Natural killer cell (primary cell): ENCODE data around the gene ADIPOR2. TPM values are rescaled to one million over a fixed set of nuclear protein-coding genes. Genes with fewer than 3 reads are reported as not detected.
"Not testable (repeated sequence)": the region's sequence is repeated elsewhere in the genome, so short reads cannot be mapped to it uniquely, and the experiment has no call there.

Experiments used
- ATAC-seq, 3 donors: fragments of 150-1000 bp in 2 of 3; fragments of 200-7000 bp in 1 of 3; cut with Tn5 transposase; 1 replicate in 1 of 3; 2 replicates in 2 of 3; pipeline ENCODE4 v1.10.0; 2021; ENCODE audit warnings: mild to moderate bottlenecking in 2 of 3, moderate library complexity in 2 of 3
- DNase-seq, 2 donors: peaks; one replicate each; pipeline versions ENCODE4 v3.0.0 to v3.0.0-alpha.2; 2013 to 2021; ENCODE audit warnings: mixed read lengths in 1 of 2
- H3K27ac ChIP-seq: one replicate; pipeline ENCODE4 v1.5.1; 2013; ENCODE audit warnings: mild to moderate bottlenecking, low read length
- H3K27me3 ChIP-seq: one replicate; pipeline ENCODE4 v1.6.1; 2013; ENCODE audit warnings: low read length; ENCODE audit not compliant: control insufficient read depth, insufficient read depth
- H3K36me3 ChIP-seq: one replicate; pipeline ENCODE4 v1.6.1; 2013; ENCODE audit warnings: low read length; ENCODE audit not compliant: control insufficient read depth, insufficient read depth
- H3K4me1 ChIP-seq: one replicate; pipeline ENCODE4 v1.6.1; 2013; ENCODE audit warnings: low read length; ENCODE audit not compliant: control insufficient read depth, insufficient read depth
- H3K4me3 ChIP-seq: one replicate; pipeline ENCODE4 v1.5.1; 2013; ENCODE audit warnings: low read length
- H3K9me3 ChIP-seq: one replicate; pipeline ENCODE4 v1.6.1; 2013; ENCODE audit warnings: low read length; ENCODE audit not compliant: control insufficient read depth, insufficient read depth
- H3K27ac Mint-ChIP-seq, 2 donors: one replicate each; pipeline ENCODE4 v1.8.0; 2022; ENCODE audit warnings: mild to moderate bottlenecking in 2 of 2, mixed read lengths in 2 of 2, moderate library complexity in 1 of 2
- H3K27me3 Mint-ChIP-seq, 2 donors: one replicate each; pipeline ENCODE4 v1.8.0; 2022; ENCODE audit warnings: low read depth in 2 of 2, mixed read lengths in 2 of 2
- H3K36me3 Mint-ChIP-seq: one replicate; pipeline ENCODE4 v1.8.0; 2022; ENCODE audit warnings: mixed read lengths
- H3K4me1 Mint-ChIP-seq, 2 donors: one replicate each; pipeline ENCODE4 v1.8.0; 2022; ENCODE audit warnings: mixed read lengths in 2 of 2
- H3K4me3 Mint-ChIP-seq: one replicate; pipeline ENCODE4 v1.8.0; 2022; ENCODE audit warnings: mild to moderate bottlenecking, moderate library complexity, mixed read lengths
- H3K9me3 Mint-ChIP-seq, 2 donors: one replicate each; pipeline ENCODE4 v1.8.0; 2022; ENCODE audit warnings: mixed read lengths in 2 of 2
- WGBS: methylation state at CpG from one replicate; pipeline ENCODE4 v1.1.7; 2013; ENCODE audit warnings: missing lambda C conversion rate; ENCODE audit not compliant: insufficient coverage; 5-methylcytosine and 5-hydroxymethylcytosine counted together
- intact Hi-C: fragments of 100-400 bp; cut with micrococcal nuclease; formaldehyde crosslinking; loops from one replicate; pipeline ENCODE4 v1.14.2; 2022
- total RNA-seq, 4 donors: library from RNA; stranded (reverse); fragments of 120-200 nt in 1 of 4; gene quantifications; one replicate each; pipeline versions ENCODE4 v1.2.3 to v1.2.4, GENCODE V29; 2013 to 2022
- TF ChIP-seq, protein P1 (sequence below): fragments of 200-600 bp; IDR thresholded peaks from one replicate; pipeline ENCODE4 v1.8.0; 2022; ENCODE audit warnings: antibody characterized with exemption

ADIPOR2 gene
- total RNA-seq, 3 donors from 2014 or later (not counting 1 experiment from before 2014, with no cell fraction given) = 38.6 to 48.3 (median 44.0) TPM

DNA sequence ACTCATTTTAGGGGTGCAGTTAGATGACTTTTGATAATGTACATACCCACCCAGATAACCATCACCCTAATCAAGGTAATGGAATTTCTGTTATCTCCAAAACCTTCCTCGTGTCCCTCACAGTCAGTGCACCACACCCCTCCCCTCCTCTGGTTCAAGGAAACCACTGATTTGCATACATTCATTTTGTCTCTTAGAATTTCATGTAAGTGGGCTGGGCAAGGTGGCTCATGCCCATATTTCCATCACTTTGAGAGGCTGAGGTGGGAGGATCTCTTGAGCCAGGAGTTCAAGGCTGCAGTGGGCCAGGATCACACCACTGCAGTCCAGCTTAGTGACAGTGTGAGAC lies 15.7 kb downstream of the ADIPOR2 start:
- peaks cover 72 to 81% of the 10 kb centered on the region in 2 donors for H3K4me1 Mint-ChIP-seq
- H3K36me3 Mint-ChIP-seq = no peaks in the 10 kb centered on the region

DNA sequence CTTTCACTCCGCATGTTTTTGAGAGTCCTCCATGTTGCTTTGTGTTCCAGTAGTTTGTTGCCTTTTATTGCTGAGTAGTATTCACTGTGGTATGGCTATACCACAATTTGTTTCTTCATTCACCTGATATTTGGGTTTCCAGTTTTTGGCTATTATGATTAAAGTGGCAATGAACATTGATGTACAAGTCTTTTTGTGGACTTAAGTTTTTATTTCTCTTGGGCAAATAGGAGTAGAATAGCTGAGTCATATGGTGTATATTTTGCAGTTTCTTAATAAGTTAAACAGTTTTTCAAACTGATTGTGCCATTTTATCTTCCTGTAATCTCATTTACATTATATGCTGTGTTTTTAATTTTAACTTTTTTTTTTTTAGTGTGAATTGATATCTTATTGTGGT lies 16.2 kb downstream of the ADIPOR2 start:
- no peak overlapping the region for H3K27ac ChIP-seq
- no peaks in the 10 kb centered on the region for H3K27me3 ChIP-seq
- peaks cover 72 to 83% of the 10 kb centered on the region in 2 donors for H3K4me1 Mint-ChIP-seq
- TF ChIP-seq, protein P1, sequence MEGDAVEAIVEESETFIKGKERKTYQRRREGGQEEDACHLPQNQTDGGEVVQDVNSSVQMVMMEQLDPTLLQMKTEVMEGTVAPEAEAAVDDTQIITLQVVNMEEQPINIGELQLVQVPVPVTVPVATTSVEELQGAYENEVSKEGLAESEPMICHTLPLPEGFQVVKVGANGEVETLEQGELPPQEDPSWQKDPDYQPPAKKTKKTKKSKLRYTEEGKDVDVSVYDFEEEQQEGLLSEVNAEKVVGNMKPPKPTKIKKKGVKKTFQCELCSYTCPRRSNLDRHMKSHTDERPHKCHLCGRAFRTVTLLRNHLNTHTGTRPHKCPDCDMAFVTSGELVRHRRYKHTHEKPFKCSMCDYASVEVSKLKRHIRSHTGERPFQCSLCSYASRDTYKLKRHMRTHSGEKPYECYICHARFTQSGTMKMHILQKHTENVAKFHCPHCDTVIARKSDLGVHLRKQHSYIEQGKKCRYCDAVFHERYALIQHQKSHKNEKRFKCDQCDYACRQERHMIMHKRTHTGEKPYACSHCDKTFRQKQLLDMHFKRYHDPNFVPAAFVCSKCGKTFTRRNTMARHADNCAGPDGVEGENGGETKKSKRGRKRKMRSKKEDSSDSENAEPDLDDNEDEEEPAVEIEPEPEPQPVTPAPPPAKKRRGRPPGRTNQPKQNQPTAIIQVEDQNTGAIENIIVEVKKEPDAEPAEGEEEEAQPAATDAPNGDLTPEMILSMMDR = no peak
- no peaks in the 10 kb centered on the region for H3K36me3 ChIP-seq
- H3K9me3 Mint-ChIP-seq = no peaks in the 10 kb centered on the region
- intact Hi-C loops = loop anchor here (5.0 kb wide), 1 partner anchor 35 kb away; no protein-coding TSS in a partner anchor
- H3K4me1 ChIP-seq = peaks cover 4% of the 10 kb centered on the region
- H3K36me3 Mint-ChIP-seq = no peaks in the 10 kb centered on the region
- 100% methylated on average over 1 of the region's 1 CpG for WGBS
- no peak for DNase-seq
- no peak overlapping the region for H3K4me3 Mint-ChIP-seq
- no peak overlapping the region for H3K4me3 ChIP-seq
- no peaks in the 10 kb centered on the region for H3K9me3 ChIP-seq
- H3K27ac Mint-ChIP-seq = peak overlapping the region; percentile 12 to 62
- no peak for ATAC-seq
- H3K27me3 Mint-ChIP-seq = no peaks in the 10 kb centered on the region

More for the DNA sequence above, 15.7 kb downstream of the ADIPOR2 start:
- Histone ChIP-seq H3K36me3 (no peaks in the 10 kb centered on the region), H3K4me1 (peaks cover 4% of the 10 kb centered on the region), H3K9me3 (no peaks in the 10 kb centered on the region), H3K27ac (no peak overlapping the region), H3K27me3 (no peaks in the 10 kb centered on the region), H3K4me3 (no peak overlapping the region)
- Mint-ChIP-seq H3K4me3 (no peak overlapping the region), H3K27me3 (no peaks in the 10 kb centered on the region), H3K27ac (peak overlapping the region; percentile 62 to 67), H3K9me3 (no peaks in the 10 kb centered on the region)
- intact Hi-C loops = loop anchor here (5.0 kb wide), 1 partner anchor 36 kb away; no protein-coding TSS in a partner anchor
- DNase-seq (no peak), ATAC-seq (no peak)
- TF ChIP-seq, protein P1 = no peak
- WGBS = 17% methylated on average over 1 of the region's 1 CpG

DNA sequence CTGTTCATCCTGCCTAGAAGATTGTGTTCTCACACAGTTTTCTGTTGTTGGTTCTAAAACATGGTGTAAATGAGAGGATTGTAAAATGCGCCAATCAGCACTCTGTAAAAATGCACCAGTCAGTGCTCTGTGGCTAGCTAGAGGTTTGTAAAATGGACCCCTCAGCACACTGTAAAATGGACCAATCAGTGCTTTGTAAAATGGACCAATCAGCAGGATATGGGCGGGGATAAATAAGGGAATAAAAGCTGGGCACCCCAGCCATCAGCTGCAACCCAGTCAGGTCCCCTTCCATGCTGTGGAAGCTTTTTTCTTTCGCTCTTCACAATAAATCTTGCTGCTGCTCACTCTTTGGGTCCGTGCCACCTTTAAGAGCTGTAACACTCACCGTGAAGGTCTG lies 19.1 kb downstream of the ADIPOR2 start:
- peaks cover 75 to 81% of the 10 kb centered on the region in 2 donors for H3K4me1 Mint-ChIP-seq
- not testable (repeated sequence) for H3K27ac Mint-ChIP-seq, H3K4me3 Mint-ChIP-seq, H3K9me3 ChIP-seq, DNase-seq, H3K27me3 Mint-ChIP-seq, H3K36me3 Mint-ChIP-seq, H3K9me3 Mint-ChIP-seq, ATAC-seq, H3K4me1 ChIP-seq, H3K4me3 ChIP-seq, H3K27me3 ChIP-seq, H3K36me3 ChIP-seq, H3K27ac ChIP-seq
- intact Hi-C loops = loop anchor here (5.0 kb wide), 1 partner anchor 32 kb away; no protein-coding TSS in a partner anchor
- WGBS = 98% methylated on average over 5 of the region's 5 CpGs

DNA sequence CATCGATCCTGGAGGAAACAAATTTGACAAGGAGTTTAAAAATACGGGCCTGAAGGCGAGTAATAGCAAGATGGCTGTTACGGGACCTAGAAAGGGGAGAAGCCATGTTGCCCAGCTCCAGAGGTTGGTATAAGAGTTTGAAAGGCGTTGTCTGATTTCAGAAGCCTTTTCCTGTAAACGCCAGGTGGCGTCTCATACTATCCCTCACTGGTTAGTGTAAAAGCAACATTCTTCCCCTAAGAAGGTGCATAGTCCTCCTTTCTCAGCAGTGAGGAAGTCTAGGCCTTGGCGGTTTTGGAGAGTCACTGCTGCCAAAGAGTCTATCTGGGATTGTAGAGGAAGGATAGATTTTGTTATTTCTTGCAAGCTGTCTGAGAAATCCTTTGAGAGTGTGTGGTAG lies 20.0 kb downstream of the ADIPOR2 start:
- intact Hi-C loops, H3K9me3 Mint-ChIP-seq, H3K36me3 ChIP-seq, ATAC-seq, H3K27me3 Mint-ChIP-seq, H3K9me3 ChIP-seq, DNase-seq, H3K4me3 Mint-ChIP-seq, H3K4me1 ChIP-seq, H3K27ac ChIP-seq, H3K36me3 Mint-ChIP-seq, H3K4me3 ChIP-seq, H3K27me3 ChIP-seq: not testable (repeated sequence)
- Mint-ChIP-seq H3K4me1 (peaks cover 76% of the 10 kb centered on the region in 2 donors), H3K27ac (peak overlapping the region in 1 of 2 donors; percentile 18)
- WGBS = 94% methylated on average over 5 of the region's 8 CpGs

DNA sequence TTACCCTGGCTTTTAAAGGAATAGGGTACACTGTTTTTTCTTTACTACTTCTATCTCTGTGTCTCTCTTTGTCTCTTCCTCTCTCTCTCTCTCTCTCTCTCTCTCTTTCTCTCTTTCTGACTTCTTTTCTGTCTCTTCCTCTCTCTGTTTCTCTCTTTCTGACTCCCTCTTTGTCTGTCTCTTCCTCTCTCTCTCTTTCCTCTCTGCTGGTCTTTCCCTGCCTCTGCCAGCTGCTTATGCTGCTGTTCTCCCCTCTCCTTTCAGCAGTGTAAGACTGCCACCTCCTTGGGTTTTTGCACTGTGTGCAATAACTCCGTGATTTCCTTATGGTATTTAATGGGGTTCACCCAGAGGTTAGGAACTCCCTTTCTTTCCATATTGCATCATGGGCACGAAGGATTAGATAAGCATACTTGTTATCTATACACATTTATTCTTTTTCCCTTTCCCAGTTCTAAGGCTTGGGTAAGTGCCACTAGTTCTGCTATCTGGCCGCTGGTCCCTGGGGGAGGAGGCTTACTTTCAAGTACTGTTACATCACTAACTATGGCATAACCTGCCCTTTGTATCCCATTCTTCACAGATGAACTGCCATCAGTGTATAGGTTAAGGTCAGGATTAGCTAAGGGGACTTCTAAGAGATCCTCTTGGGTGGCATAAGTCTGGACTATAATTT lies 20.8 kb downstream of the ADIPOR2 start:
- H3K4me3 ChIP-seq, H3K4me3 Mint-ChIP-seq, intact Hi-C loops, H3K27ac ChIP-seq, H3K4me1 ChIP-seq, H3K9me3 Mint-ChIP-seq, H3K36me3 Mint-ChIP-seq, DNase-seq, ATAC-seq, H3K9me3 ChIP-seq, H3K36me3 ChIP-seq, H3K27me3 Mint-ChIP-seq, H3K27me3 ChIP-seq: not testable (repeated sequence)
- H3K27ac Mint-ChIP-seq = peak overlapping the region in 1 of 2 donors; percentile 18
- peaks cover 76 to 79% of the 10 kb centered on the region in 2 donors for H3K4me1 Mint-ChIP-seq
- 94% methylated on average over 2 of the region's 3 CpGs for WGBS

DNA sequence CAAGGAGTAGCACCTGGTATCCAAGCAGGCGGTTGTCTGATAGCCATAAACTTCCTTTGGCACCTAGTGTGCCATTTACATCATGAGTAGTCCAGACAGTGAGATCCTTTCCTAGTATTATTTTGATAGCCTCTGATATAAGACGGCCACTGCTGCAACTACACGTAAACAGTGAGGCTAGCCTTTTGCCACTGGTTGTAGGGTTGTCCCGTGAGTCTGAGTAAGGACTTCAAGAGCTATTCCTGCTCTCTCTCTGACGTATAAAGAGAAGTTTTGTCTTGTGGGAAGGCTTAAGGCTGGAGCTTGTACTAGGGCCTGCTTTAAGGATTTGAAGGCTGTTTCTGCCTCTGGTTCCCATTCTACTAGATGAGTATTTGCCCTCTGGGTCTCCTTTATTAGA lies 21.4 kb downstream of the ADIPOR2 start:
- intact Hi-C loops, H3K27me3 ChIP-seq, H3K4me3 ChIP-seq, H3K9me3 ChIP-seq, ATAC-seq, H3K4me3 Mint-ChIP-seq, H3K36me3 ChIP-seq, H3K9me3 Mint-ChIP-seq, H3K27ac Mint-ChIP-seq, H3K27me3 Mint-ChIP-seq, H3K36me3 Mint-ChIP-seq, H3K4me1 ChIP-seq, DNase-seq, H3K27ac ChIP-seq: not testable (repeated sequence)
- 95% methylated on average over 5 of the region's 5 CpGs for WGBS
- peaks cover 74 to 79% of the 10 kb centered on the region in 2 donors for H3K4me1 Mint-ChIP-seq
